K562 (cell line): ENCODE results near the gene SMAD3. TPM values are rescaled to one million over a fixed set of nuclear protein-coding genes. Genes with fewer than 3 reads are reported as not detected.
A peak's percentile ranks its signal among the peaks of the same experiment; 100 is the strongest.

ENCODE experiments used
- BHLHE40 ChIP-seq: IDR thresholded peaks from 2 replicates; pipeline ENCODE4 v1.6.1; 2011; ENCODE audit warnings: low read length, improper control_type of control experiment
- CBFA2T2 ChIP-seq: fragments of 450-650 bp; conservative IDR thresholded peaks from 2 replicates; pipeline ENCODE4 v1.6.1; 2017; ENCODE audit warnings: mild to moderate bottlenecking
- CBFA2T3 ChIP-seq: fragments of 450-650 bp; IDR thresholded peaks from 2 replicates; pipeline ENCODE4 v1.6.1; 2017
- CEBPG ChIP-seq, 3 experiments: fragments of 200-800 bp in 1 of 3; sonication (Bioruptor generic) in 1 of 3; sonication (generic) in 1 of 3; formaldehyde crosslinking in 1 of 3; IDR thresholded peaks in 2 of 3; conservative IDR thresholded peaks in 1 of 3; 2 replicates each; pipeline versions ENCODE4 v1.6.1 to v1.8.0; 2016 to 2022; ENCODE audit warnings: missing compliant biosample characterization in 2 of 3, missing genetic modification characterization in 2 of 3, mild to moderate bottlenecking in 1 of 3, missing genetic modification reagents in 1 of 3
- DDX20 ChIP-seq: fragments of 450-650 bp; IDR thresholded peaks from 2 replicates; pipeline ENCODE4 v1.6.1; 2016; ENCODE audit warnings: missing genetic modification characterization, low read depth, mild to moderate bottlenecking, missing compliant biosample characterization, moderate library complexity
- DIDO1 ChIP-seq: fragments of 450-650 bp; IDR thresholded peaks from 2 replicates; pipeline ENCODE4 v1.6.1; 2016; ENCODE audit warnings: low read depth, missing biosample characterization, missing genetic modification characterization
- DPF2 ChIP-seq: fragments of 450-650 bp; IDR thresholded peaks from 2 replicates; pipeline ENCODE4 v1.6.1; 2016
- IRF2 ChIP-seq: sonication (generic); formaldehyde crosslinking; IDR thresholded peaks from 2 replicates; pipeline ENCODE4 v1.8.1; 2022; ENCODE audit warnings: mild to moderate bottlenecking, missing genetic modification reagents
- NFIX ChIP-seq: fragments of 250-450 bp; sonication (Bioruptor Pico); IDR thresholded peaks from 2 replicates; pipeline ENCODE4 v1.4.0; 2020; ENCODE audit warnings: low read depth, mild to moderate bottlenecking, moderate library complexity
- NR2C1 ChIP-seq, 2 experiments: fragments of 450-650 bp; IDR thresholded peaks; 2 replicates each; pipeline ENCODE4 v1.6.1; 2017; ENCODE audit warnings: mild to moderate bottlenecking in 2 of 2, antibody characterized with exemption in 1 of 2, inconsistent platforms in 1 of 2, missing compliant biosample characterization in 1 of 2, missing genetic modification characterization in 1 of 2
- PCBP2 ChIP-seq: fragments of 200-400 bp; formaldehyde crosslinking; IDR thresholded peaks from 2 replicates; pipeline ENCODE4 v1.6.1; 2018; ENCODE audit warnings: low read length, low read depth, mild to moderate bottlenecking, moderate library complexity; ENCODE audit not compliant: poor library complexity, severe bottlenecking
- SREBF2 ChIP-seq: sonication (generic); formaldehyde crosslinking; IDR thresholded peaks from 2 replicates; pipeline ENCODE4 v1.4.0; 2020; ENCODE audit warnings: mild to moderate bottlenecking, missing genetic modification reagents
- TEAD4 ChIP-seq, 2 experiments: sonication (generic) in 1 of 2; formaldehyde crosslinking in 1 of 2; IDR thresholded peaks; 2 replicates each; pipeline versions ENCODE4 v1.6.1 to v1.8.0; 2012 to 2022; ENCODE audit warnings: borderline replicate concordance in 1 of 2, inconsistent platforms in 1 of 2, low read length in 1 of 2, mild to moderate bottlenecking in 1 of 2, missing genetic modification reagents in 1 of 2
- ZNF253 ChIP-seq: fragments of 250-450 bp; sonication (Bioruptor Pico); conservative IDR thresholded peaks from 2 replicates; pipeline ENCODE4 v1.6.1; 2021; ENCODE audit warnings: mild to moderate bottlenecking
- ZNF354B ChIP-seq: fragments of 250-450 bp; sonication (Bioruptor Pico); IDR thresholded peaks from 2 replicates; pipeline ENCODE4 v1.4.0; 2020
- polyA plus RNA-seq, 8 experiments: library from polyadenylated mRNA; depleted of rRNA in 4 of 8; stranded (reverse) in 5 of 8; unstranded in 3 of 8; fragments of >200 nt; fragmentation: Nextera tagmentation in 2 of 8; fragmentation: Illumina TruSeq in 1 of 8; extraction: Ambion mirVana in 2 of 8; extraction: Trizol in 1 of 8; gene quantifications; 2 replicates each; pipeline versions ENCODE4 v1.2.1 to v1.2.3, GENCODE V29; 2011 to 2014; ENCODE audit warnings: inconsistent platforms in 1 of 8, missing spikeins in 1 of 8
- total RNA-seq, 7 experiments: library from RNA; depleted of rRNA in 6 of 7; stranded (reverse); fragments of >200 nt in 6 of 7; fragmentation: Illumina TruSeq in 2 of 7; extraction: Trizol in 2 of 7; gene quantifications; 2 replicates each; pipeline versions ENCODE4 v1.2.1 to v1.2.3, GENCODE V29; 2011 to 2021; ENCODE audit warnings: low replicate concordance in 1 of 7
- TF ChIP-seq, protein P1 (sequence below): sonication (generic); formaldehyde crosslinking; IDR thresholded peaks from 2 replicates; pipeline ENCODE4 v1.8.0; 2022; ENCODE audit warnings: mild to moderate bottlenecking, missing genetic modification reagents
- TF ChIP-seq, protein P2 (sequence below), 2 experiments: fragments of 150-350 bp in 1 of 2; IDR thresholded peaks; 2 replicates each; pipeline ENCODE4 v1.6.1; 2012 to 2016; ENCODE audit warnings: low read depth in 2 of 2, low read length in 2 of 2, mild to moderate bottlenecking in 1 of 2, moderate library complexity in 1 of 2
- TF ChIP-seq, protein P3 (sequence below): fragments of 450-650 bp; IDR thresholded peaks from 2 replicates; pipeline ENCODE4 v1.6.1; 2014; ENCODE audit warnings: low read depth, mild to moderate bottlenecking, moderate library complexity, borderline replicate concordance
- TF ChIP-seq, protein P4 (sequence below): fragments of 450-650 bp; IDR thresholded peaks from 2 replicates; pipeline ENCODE4 v1.6.1; 2016; ENCODE audit warnings: low read depth, mild to moderate bottlenecking, moderate library complexity

The SMAD3 gene
- total and polyA plus RNA-seq, 9 of the 15 experiments (the other 6 are each of a cell fraction or from before 2014, with no cell fraction given), result 4.3 to 39.2 (median 11.1) TPM

DNA sequence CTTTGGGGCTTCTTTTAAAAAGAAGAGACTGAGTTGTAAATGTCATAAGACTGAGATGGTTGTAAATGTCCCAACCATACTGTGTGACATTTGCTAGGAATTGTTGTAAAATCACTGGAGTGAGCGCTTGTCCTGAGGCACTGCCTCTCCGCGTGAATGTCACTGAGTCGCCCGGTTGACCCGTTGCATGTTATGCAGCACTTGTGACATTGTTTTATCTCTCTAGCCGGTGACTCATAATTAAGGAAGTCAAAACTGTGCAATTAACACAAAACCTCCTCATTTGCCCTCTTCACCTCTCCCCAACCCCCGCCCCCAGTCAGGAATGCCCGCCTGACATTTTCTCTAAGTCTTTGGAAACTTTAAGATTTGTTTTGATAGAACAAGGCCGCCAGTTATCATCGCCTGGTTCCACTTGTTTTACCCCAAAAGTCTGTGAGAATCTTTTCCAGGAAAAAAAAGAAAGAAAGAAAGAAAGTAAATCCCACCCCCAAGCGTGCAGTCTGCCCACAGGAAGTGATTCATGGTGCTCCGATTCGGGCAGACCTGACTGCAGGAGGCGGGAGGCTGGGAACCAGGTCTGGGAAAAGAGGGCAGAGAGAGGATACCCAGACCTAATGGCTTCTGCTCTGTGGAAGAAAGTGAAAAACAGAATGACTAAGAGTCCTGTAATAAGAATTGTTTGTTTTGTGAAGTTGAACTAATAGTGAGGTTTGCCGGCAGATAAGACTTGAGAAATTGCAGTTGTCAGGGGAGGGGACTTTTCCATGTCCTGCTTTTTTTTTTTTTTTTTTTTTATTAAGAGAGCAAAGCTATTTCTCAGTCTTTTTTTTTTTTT lies 84.8 kb downstream of the SMAD3 start (continued):
- TF ChIP-seq, protein P1, sequence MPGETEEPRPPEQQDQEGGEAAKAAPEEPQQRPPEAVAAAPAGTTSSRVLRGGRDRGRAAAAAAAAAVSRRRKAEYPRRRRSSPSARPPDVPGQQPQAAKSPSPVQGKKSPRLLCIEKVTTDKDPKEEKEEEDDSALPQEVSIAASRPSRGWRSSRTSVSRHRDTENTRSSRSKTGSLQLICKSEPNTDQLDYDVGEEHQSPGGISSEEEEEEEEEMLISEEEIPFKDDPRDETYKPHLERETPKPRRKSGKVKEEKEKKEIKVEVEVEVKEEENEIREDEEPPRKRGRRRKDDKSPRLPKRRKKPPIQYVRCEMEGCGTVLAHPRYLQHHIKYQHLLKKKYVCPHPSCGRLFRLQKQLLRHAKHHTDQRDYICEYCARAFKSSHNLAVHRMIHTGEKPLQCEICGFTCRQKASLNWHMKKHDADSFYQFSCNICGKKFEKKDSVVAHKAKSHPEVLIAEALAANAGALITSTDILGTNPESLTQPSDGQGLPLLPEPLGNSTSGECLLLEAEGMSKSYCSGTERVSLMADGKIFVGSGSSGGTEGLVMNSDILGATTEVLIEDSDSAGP (CRISPR knock-in tag), result no peak
- TF ChIP-seq, protein P2, sequence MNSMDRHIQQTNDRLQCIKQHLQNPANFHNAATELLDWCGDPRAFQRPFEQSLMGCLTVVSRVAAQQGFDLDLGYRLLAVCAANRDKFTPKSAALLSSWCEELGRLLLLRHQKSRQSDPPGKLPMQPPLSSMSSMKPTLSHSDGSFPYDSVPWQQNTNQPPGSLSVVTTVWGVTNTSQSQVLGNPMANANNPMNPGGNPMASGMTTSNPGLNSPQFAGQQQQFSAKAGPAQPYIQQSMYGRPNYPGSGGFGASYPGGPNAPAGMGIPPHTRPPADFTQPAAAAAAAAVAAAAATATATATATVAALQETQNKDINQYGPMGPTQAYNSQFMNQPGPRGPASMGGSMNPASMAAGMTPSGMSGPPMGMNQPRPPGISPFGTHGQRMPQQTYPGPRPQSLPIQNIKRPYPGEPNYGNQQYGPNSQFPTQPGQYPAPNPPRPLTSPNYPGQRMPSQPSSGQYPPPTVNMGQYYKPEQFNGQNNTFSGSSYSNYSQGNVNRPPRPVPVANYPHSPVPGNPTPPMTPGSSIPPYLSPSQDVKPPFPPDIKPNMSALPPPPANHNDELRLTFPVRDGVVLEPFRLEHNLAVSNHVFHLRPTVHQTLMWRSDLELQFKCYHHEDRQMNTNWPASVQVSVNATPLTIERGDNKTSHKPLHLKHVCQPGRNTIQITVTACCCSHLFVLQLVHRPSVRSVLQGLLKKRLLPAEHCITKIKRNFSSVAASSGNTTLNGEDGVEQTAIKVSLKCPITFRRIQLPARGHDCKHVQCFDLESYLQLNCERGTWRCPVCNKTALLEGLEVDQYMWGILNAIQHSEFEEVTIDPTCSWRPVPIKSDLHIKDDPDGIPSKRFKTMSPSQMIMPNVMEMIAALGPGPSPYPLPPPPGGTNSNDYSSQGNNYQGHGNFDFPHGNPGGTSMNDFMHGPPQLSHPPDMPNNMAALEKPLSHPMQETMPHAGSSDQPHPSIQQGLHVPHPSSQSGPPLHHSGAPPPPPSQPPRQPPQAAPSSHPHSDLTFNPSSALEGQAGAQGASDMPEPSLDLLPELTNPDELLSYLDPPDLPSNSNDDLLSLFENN (IDR thresholded peaks at IDR 0.05; ENCODE audit: low read depth in 2 of 2, low read length in 2 of 2), result no peak
- TF ChIP-seq, protein P3, sequence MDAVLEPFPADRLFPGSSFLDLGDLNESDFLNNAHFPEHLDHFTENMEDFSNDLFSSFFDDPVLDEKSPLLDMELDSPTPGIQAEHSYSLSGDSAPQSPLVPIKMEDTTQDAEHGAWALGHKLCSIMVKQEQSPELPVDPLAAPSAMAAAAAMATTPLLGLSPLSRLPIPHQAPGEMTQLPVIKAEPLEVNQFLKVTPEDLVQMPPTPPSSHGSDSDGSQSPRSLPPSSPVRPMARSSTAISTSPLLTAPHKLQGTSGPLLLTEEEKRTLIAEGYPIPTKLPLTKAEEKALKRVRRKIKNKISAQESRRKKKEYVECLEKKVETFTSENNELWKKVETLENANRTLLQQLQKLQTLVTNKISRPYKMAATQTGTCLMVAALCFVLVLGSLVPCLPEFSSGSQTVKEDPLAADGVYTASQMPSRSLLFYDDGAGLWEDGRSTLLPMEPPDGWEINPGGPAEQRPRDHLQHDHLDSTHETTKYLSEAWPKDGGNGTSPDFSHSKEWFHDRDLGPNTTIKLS, result no peak
- peak; percentile 59; the same call in 1 of the 2 replicates for TF ChIP-seq NR2C1 (IDR thresholded peaks at IDR 0.05)
- peak; percentile 54; the same call in 1 of the 2 replicates for TF ChIP-seq NR2C1 (tag; IDR thresholded peaks at IDR 0.05)
- no peak for TF ChIP-seq DDX20 (tag)
- TF ChIP-seq ZNF354B (CRISPR knock-in tag), result no peak
- no peak for TF ChIP-seq DIDO1
- no peak; the same call in 1 of the 2 replicates for TF ChIP-seq CBFA2T2
- TF ChIP-seq ZNF253 (CRISPR knock-in tag), result no peak
- TF ChIP-seq NFIX, result no peak
- TF ChIP-seq SREBF2 (CRISPR knock-in tag), result no peak
- peak; percentile 54 for TF ChIP-seq CBFA2T3
- no peak for TF ChIP-seq PCBP2
- peak; percentile 74 for TF ChIP-seq DPF2
- TF ChIP-seq IRF2, result no peak
- TF ChIP-seq CEBPG (CRISPR knock-in tag; IDR thresholded peaks at IDR 0.05), result peak; percentile 45; the same call in 1 of the 2 replicates
- TF ChIP-seq CEBPG (tag; conservative IDR thresholded peaks at IDR 0.05 in 1 of 2, IDR thresholded peaks at IDR 0.05 in 1 of 2), result no peak
- peak; percentile 23; the same call in 1 of the 2 replicates for TF ChIP-seq TEAD4 (IDR thresholded peaks at IDR 0.05; ENCODE audit: low read length)
- no peak for TF ChIP-seq TEAD4 (CRISPR knock-in tag; IDR thresholded peaks at IDR 0.05; ENCODE audit: borderline replicate concordance)
- peak; percentile 76; the same call in 1 of the 2 replicates for TF ChIP-seq BHLHE40
- TF ChIP-seq, protein P4, sequence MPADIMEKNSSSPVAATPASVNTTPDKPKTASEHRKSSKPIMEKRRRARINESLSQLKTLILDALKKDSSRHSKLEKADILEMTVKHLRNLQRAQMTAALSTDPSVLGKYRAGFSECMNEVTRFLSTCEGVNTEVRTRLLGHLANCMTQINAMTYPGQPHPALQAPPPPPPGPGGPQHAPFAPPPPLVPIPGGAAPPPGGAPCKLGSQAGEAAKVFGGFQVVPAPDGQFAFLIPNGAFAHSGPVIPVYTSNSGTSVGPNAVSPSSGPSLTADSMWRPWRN, result peak; percentile 85
